K562 (cell line): Measurements from ENCODE around the gene ZNF420. TPM values are rescaled to one million over a fixed set of nuclear protein-coding genes. Genes with fewer than 3 reads are reported as not detected.
A peak's percentile ranks its signal among the peaks of the same experiment; 100 is the strongest.

Source experiments
- ATAC-seq: fragments of 200-7000 bp; cut with Tn5 transposase; 3 replicates; pipeline ENCODE4 v1.9.1; 2020; ENCODE audit warnings: moderate library complexity
- BruUV-seq: library from RNA; stranded (reverse); fragments of 400-500 nt; replicated peaks from 2 replicates; lab custom pipeline; 2021; lab: Mats Ljungman, UMichigan
- CTCF ChIA-PET: fragments of 300-600 bp; formaldehyde crosslinking; extraction: SDS; loops from one replicate; lab custom pipeline; 2021; ENCODE audit warnings: low intra/inter-chr PET ratio; lab: Yijun Ruan, JAX
- POLR2A ChIA-PET: fragments of 300-600, 350-650 bp; sonication (Branson Sonifier 250); formaldehyde crosslinking; extraction: SDS; loops from one replicate; lab custom pipeline; 2021; ENCODE audit warnings: antibody characterized with exemption, inconsistent platforms; lab: Yijun Ruan, JAX
- DNase-seq, 4 experiments: peaks; one replicate each; pipeline versions ENCODE4 v3.0.0 to v3.0.0-alpha.2; 2011 to 2018; ENCODE audit warnings: low spot score in 3 of 4, mixed read lengths in 3 of 4; ENCODE audit errors: extremely low read depth in 1 of 4
- FAIRE-seq: peaks from 2 replicates; lab custom pipeline; 2011; peaks lifted over from hg19 to GRCh38; lab: Jason Lieb, UNC
- H2AFZ ChIP-seq: 2 replicates; pipeline ENCODE4 v1.6.0; 2011; ENCODE audit warnings: low read depth, low read length, control low read depth, inconsistent platforms
- H3K27ac ChIP-seq: fragments of 200-600 bp; 3 replicates; pipeline ENCODE4 v1.8.0; 2011; ENCODE audit warnings: low read depth, mild to moderate bottlenecking, control low read depth, inconsistent platforms, low read length, moderate library complexity, mixed read lengths; ENCODE audit errors: extremely low read depth
- H3K27me3 ChIP-seq, 2 experiments: fragments of 300-600 bp in 1 of 2; 2 replicates in 1 of 2; 3 replicates in 1 of 2; pipeline versions ENCODE4 v1.6.0 to v1.8.0; 2011; ENCODE audit warnings: inconsistent platforms in 2 of 2, low read length in 2 of 2, mild to moderate bottlenecking in 1 of 2, mixed read lengths in 1 of 2, moderate library complexity in 1 of 2; ENCODE audit not compliant: control insufficient read depth in 2 of 2, insufficient read depth in 2 of 2
- H3K36me3 ChIP-seq: fragments of 300-600 bp; 3 replicates; pipeline ENCODE4 v1.8.0; 2011; ENCODE audit warnings: mild to moderate bottlenecking, low read length, inconsistent platforms; ENCODE audit not compliant: control insufficient read depth, insufficient read depth
- H3K4me1 ChIP-seq, 2 experiments: fragments of 200-600 bp in 1 of 2; replicated peaks in 1 of 2; 2 replicates in 1 of 2; 3 replicates in 1 of 2; pipeline versions ENCODE4 v1.5.1 to v1.8.0; 2011; ENCODE audit warnings: inconsistent platforms in 2 of 2, low read length in 2 of 2, mild to moderate bottlenecking in 1 of 2, mixed read lengths in 1 of 2, moderate library complexity in 1 of 2; ENCODE audit not compliant: control insufficient read depth in 2 of 2, insufficient read depth in 2 of 2
- H3K4me2 ChIP-seq: 2 replicates; pipeline ENCODE4 v1.6.1; 2011; ENCODE audit warnings: low read length, control low read depth, inconsistent platforms, mixed read lengths; ENCODE audit not compliant: insufficient read depth
- H3K4me3 ChIP-seq: fragments of 200-600 bp; sonication (generic), shearing (Covaris generic); 2 replicates; pipeline ENCODE4 v1.5.1; 2016; ENCODE audit warnings: control low read depth, inconsistent platforms
- H3K79me2 ChIP-seq: fragments of 200-600 bp; 3 replicates; pipeline ENCODE4 v1.8.0; 2011; ENCODE audit warnings: low read length, inconsistent platforms; ENCODE audit not compliant: control insufficient read depth, insufficient read depth
- H3K9ac ChIP-seq, 2 experiments: 2 replicates each; pipeline versions ENCODE4 v1.6.0 to v1.6.1; 2011; ENCODE audit warnings: low read depth in 2 of 2, low read length in 2 of 2, control low read depth in 1 of 2, inconsistent platforms in 1 of 2, mild to moderate bottlenecking in 1 of 2, mixed read lengths in 1 of 2; ENCODE audit not compliant: insufficient read depth in 1 of 2
- H3K9me1 ChIP-seq: one replicate; pipeline ENCODE4 v1.6.0; 2011; ENCODE audit warnings: inconsistent platforms, mild to moderate bottlenecking, low read length, moderate library complexity; ENCODE audit not compliant: control insufficient read depth, insufficient read depth
- H3K9me3 ChIP-seq: replicated peaks from 2 replicates; pipeline ENCODE4 v1.5.1; 2011; ENCODE audit warnings: low read depth, low read length, inconsistent platforms; ENCODE audit not compliant: control insufficient read depth, insufficient read depth
- H4K20me1 ChIP-seq: replicated peaks from 2 replicates; pipeline ENCODE4 v1.6.1; 2011; ENCODE audit warnings: low read length, inconsistent platforms, mixed read lengths; ENCODE audit not compliant: control insufficient read depth, insufficient read depth
- CEBPG ChIP-seq, 3 experiments: fragments of 200-800 bp in 1 of 3; sonication (Bioruptor generic) in 1 of 3; sonication (generic) in 1 of 3; formaldehyde crosslinking in 1 of 3; IDR thresholded peaks in 2 of 3; conservative IDR thresholded peaks in 1 of 3; 2 replicates each; pipeline versions ENCODE4 v1.6.1 to v1.8.0; 2016 to 2022; ENCODE audit warnings: missing compliant biosample characterization in 2 of 3, missing genetic modification characterization in 2 of 3, mild to moderate bottlenecking in 1 of 3, missing genetic modification reagents in 1 of 3
- E2F1 ChIP-seq: sonication (generic); formaldehyde crosslinking; IDR thresholded peaks from 2 replicates; pipeline ENCODE4 v1.8.1; 2023; ENCODE audit warnings: mild to moderate bottlenecking, missing genetic modification reagents, moderate library complexity
- JUN ChIP-seq, 2 experiments: sonication (generic) in 1 of 2; formaldehyde crosslinking in 1 of 2; IDR thresholded peaks; 2 replicates each; pipeline versions ENCODE4 v1.6.1 to v1.8.0; 2012 to 2022; ENCODE audit warnings: borderline replicate concordance in 2 of 2, mild to moderate bottlenecking in 2 of 2, improper control_type of control experiment in 1 of 2, low read depth in 1 of 2, low read length in 1 of 2, missing genetic modification reagents in 1 of 2
- WGBS: fragments of 100-300 bp; shearing (Covaris generic); methylation state at CpG from one replicate; pipeline ENCODE4 v1.1.6; 2016; ENCODE audit warnings: low coverage, mixed read lengths; ENCODE audit not compliant: insufficient coverage; ENCODE audit errors: missing lambda C conversion rate; 5-methylcytosine and 5-hydroxymethylcytosine counted together
- in situ Hi-C: fragments of 300-500 bp; cut with MboI; formaldehyde crosslinking; loops from 4 replicates; pipeline ENCODE4 v1.15.0; 2018; ENCODE audit warnings: inconsistent platforms, mixed read lengths
- intact Hi-C: fragments of 100-400 bp; cut with micrococcal nuclease; formaldehyde crosslinking; loops from 2 replicates; pipeline ENCODE4 v1.14.2; 2022
- polyA plus RNA-seq, 8 experiments: library from polyadenylated mRNA; depleted of rRNA in 4 of 8; stranded (reverse) in 5 of 8; unstranded in 3 of 8; fragments of >200 nt; fragmentation: Nextera tagmentation in 2 of 8; fragmentation: Illumina TruSeq in 1 of 8; extraction: Ambion mirVana in 2 of 8; extraction: Trizol in 1 of 8; gene quantifications; 2 replicates each; pipeline versions ENCODE4 v1.2.1 to v1.2.3, GENCODE V29; 2011 to 2014; ENCODE audit warnings: inconsistent platforms in 1 of 8, missing spikeins in 1 of 8
- total RNA-seq, 7 experiments: library from RNA; depleted of rRNA in 6 of 7; stranded (reverse); fragments of >200 nt in 6 of 7; fragmentation: Illumina TruSeq in 2 of 7; extraction: Trizol in 2 of 7; gene quantifications; 2 replicates each; pipeline versions ENCODE4 v1.2.1 to v1.2.3, GENCODE V29; 2011 to 2021; ENCODE audit warnings: low replicate concordance in 1 of 7
- TF ChIP-seq, protein P1 (sequence below), 3 experiments: fragments of 200-800 bp in 1 of 3; fragments of 250-450 bp in 1 of 3; fragments of 450-650 bp in 1 of 3; sonication (Bioruptor Pico) in 1 of 3; sonication (Bioruptor generic) in 1 of 3; formaldehyde crosslinking in 1 of 3; IDR thresholded peaks; 2 replicates each; pipeline versions ENCODE4 v1.6.1 to v1.8.0; 2016 to 2022; ENCODE audit warnings: mild to moderate bottlenecking in 2 of 3, missing genetic modification characterization in 2 of 3, missing compliant biosample characterization in 1 of 3, moderate library complexity in 1 of 3
- TF ChIP-seq, protein P2 (sequence below): fragments of 450-650 bp; IDR thresholded peaks from 2 replicates; pipeline ENCODE4 v1.6.1; 2016; ENCODE audit warnings: antibody characterized with exemption

The ZNF420 gene
- total and polyA plus RNA-seq, 9 of the 15 experiments (the other 6 are each of a cell fraction or from before 2014, with no cell fraction given): 2.6 to 7.2 (median 5.1) TPM

GRCh38 chr19:37074111-37074510, 4.1 kb upstream of the ZNF420 start (continued):
- TF ChIP-seq CEBPG (CRISPR knock-in tag; IDR thresholded peaks at IDR 0.05): no peak
- peak; percentile 60 to 87; a peak in 3 of 4 replicates for TF ChIP-seq CEBPG (tag; conservative IDR thresholded peaks at IDR 0.05 in 1 of 2, IDR thresholded peaks at IDR 0.05 in 1 of 2)
- no peak for TF ChIP-seq JUN (IDR thresholded peaks at IDR 0.05; ENCODE audit: borderline replicate concordance, low read depth, low read length)
- TF ChIP-seq JUN (CRISPR knock-in tag; IDR thresholded peaks at IDR 0.05; ENCODE audit: borderline replicate concordance): no peak

DNA sequence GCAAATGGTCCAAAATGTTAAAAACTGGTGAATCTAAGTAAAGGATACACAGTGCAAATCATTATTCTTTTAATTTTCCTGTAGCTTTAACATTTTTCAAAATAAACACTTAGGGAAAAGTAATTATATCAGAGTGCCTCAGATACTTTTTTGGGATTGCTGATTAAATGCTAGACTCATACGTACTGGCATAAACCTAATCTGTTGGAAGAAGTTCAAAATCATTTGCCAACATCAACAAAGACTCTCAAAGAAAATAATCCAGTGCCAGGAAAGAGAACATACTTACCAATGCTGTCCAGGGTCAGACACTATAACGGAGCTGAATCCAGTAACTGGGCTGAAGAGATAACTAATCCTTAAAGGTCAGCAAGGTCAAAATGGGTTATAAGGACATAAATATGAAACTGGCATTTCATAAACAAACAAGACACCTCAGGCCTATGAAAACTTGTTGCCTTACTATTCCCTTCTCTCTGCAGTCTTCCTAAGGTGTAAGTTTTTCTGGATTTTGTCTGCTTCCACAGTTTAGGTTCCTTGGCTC, 3.3 kb upstream of the ZNF420 start:
- ChIA-PET CTCF (no interaction called here), POLR2A (no interaction called here)
- FAIRE-seq (peak; percentile 32), DNase-seq (no peak), ATAC-seq (no peak)
- no peaks in the 10 kb centered on the region for H4K20me1 ChIP-seq
- peaks cover 0 to 8% of the 10 kb centered on the region in 2 experiments; a peak in 2 of 5 replicates for H3K4me1 ChIP-seq
- no peaks in the 10 kb centered on the region for H3K9me1 ChIP-seq
- H3K4me3 ChIP-seq: no peak overlapping the region
- in situ Hi-C loops: no loop called here
- H3K79me2 ChIP-seq: peaks cover 21% of the 10 kb centered on the region
- no peak overlapping the region for H3K9ac ChIP-seq
- H2AFZ ChIP-seq: no peak overlapping the region
- H3K9me3 ChIP-seq: no peaks in the 10 kb centered on the region; the same call in 1 of the 2 replicates
- no TSS peak for BruUV-seq
- H3K4me2 ChIP-seq: no peak overlapping the region
- TF ChIP-seq, protein P1, sequence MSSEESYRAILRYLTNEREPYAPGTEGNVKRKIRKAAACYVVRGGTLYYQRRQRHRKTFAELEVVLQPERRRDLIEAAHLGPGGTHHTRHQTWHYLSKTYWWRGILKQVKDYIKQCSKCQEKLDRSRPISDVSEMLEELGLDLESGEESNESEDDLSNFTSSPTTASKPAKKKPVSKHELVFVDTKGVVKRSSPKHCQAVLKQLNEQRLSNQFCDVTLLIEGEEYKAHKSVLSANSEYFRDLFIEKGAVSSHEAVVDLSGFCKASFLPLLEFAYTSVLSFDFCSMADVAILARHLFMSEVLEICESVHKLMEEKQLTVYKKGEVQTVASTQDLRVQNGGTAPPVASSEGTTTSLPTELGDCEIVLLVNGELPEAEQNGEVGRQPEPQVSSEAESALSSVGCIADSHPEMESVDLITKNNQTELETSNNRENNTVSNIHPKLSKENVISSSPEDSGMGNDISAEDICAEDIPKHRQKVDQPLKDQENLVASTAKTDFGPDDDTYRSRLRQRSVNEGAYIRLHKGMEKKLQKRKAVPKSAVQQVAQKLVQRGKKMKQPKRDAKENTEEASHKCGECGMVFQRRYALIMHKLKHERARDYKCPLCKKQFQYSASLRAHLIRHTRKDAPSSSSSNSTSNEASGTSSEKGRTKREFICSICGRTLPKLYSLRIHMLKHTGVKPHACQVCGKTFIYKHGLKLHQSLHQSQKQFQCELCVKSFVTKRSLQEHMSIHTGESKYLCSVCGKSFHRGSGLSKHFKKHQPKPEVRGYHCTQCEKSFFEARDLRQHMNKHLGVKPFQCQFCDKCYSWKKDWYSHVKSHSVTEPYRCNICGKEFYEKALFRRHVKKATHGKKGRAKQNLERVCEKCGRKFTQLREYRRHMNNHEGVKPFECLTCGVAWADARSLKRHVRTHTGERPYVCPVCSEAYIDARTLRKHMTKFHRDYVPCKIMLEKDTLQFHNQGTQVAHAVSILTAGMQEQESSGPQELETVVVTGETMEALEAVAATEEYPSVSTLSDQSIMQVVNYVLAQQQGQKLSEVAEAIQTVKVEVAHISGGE (CRISPR knock-in tag; IDR thresholded peaks at IDR 0.05): no peak
- TF ChIP-seq E2F1: no peak
- TF ChIP-seq, protein P2, sequence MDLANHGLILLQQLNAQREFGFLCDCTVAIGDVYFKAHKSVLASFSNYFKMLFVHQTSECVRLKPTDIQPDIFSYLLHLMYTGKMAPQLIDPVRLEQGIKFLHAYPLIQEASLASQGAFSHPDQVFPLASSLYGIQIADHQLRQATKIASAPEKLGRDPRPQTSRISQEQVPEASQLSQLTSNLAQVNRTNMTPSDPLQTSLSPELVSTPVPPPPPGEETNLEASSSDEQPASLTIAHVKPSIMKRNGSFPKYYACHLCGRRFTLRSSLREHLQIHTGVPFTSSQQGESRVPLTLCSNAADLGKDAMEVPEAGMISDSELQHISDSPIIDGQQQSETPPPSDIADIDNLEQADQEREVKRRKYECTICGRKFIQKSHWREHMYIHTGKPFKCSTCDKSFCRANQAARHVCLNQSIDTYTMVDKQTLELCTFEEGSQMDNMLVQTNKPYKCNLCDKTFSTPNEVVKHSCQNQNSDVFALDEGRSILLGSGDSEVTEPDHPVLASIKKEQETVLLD: no peak
- H3K27ac ChIP-seq: no peak overlapping the region
- 4% methylated on average over 2 of the region's 2 CpGs for WGBS
- intact Hi-C loops: no loop called here
- no peaks in the 10 kb centered on the region for H3K36me3 ChIP-seq
- H3K27me3 ChIP-seq: no peaks in the 10 kb centered on the region
